ENCODE results near the gene STMND1. TPM values are rescaled to one million over a fixed set of nuclear protein-coding genes. Genes with fewer than 3 reads are reported as not detected.
"Not testable (repeated sequence)": the region's sequence is repeated elsewhere in the genome, so short reads cannot be mapped to it uniquely, and the experiment has no call there.

The STMND1 gene
- total RNA-seq, 1 donor: not detected

GRCh38 chr6:17062871-17063440, 38.9 kb upstream of the STMND1 start:
- H4K20me1 ChIP-seq (ENCODE audit: insufficient read depth, low read length): no peaks in the 10 kb centered on the region
- no peak for DNase-seq (ENCODE audit: insufficient read length, low spot score, missing footprints)
- H3K27me3 ChIP-seq (ENCODE audit: insufficient read depth, low read length): no peaks in the 10 kb centered on the region
- TF ChIP-seq CTCF (IDR thresholded peaks at IDR 0.05; ENCODE audit: extremely low read depth, low read depth, low read length): no peak
- H3K79me2 ChIP-seq (ENCODE audit: insufficient read depth, low read length): no peaks in the 10 kb centered on the region
- H2AFZ ChIP-seq (ENCODE audit: low read length): no peak overlapping the region
- no peak overlapping the region for H3K27ac ChIP-seq (ENCODE audit: low read depth, low read length)
- no peaks in the 10 kb centered on the region for H3K9me3 ChIP-seq (ENCODE audit: low read depth, low read length)
- H3K4me1 ChIP-seq (ENCODE audit: insufficient read depth, low read length): no peaks in the 10 kb centered on the region
- no peak overlapping the region for H3K4me3 ChIP-seq (ENCODE audit: insufficient read depth, low read length)
- no peak overlapping the region for H3K4me2 ChIP-seq (ENCODE audit: insufficient read depth, low read length)
- H3K36me3 ChIP-seq (ENCODE audit: insufficient read depth, low read length): no peaks in the 10 kb centered on the region

- H4K20me1 ChIP-seq (ENCODE audit: insufficient read depth, low read length): no peaks in the 10 kb centered on the region
- DNase-seq (ENCODE audit: insufficient read length, low spot score, missing footprints): no peak
- no peaks in the 10 kb centered on the region for H3K27me3 ChIP-seq (ENCODE audit: insufficient read depth, low read length)
- TF ChIP-seq CTCF (IDR thresholded peaks at IDR 0.05; ENCODE audit: extremely low read depth, low read depth, low read length): no peak
- no peaks in the 10 kb centered on the region for H3K4me1 ChIP-seq (ENCODE audit: insufficient read depth, low read length)
- no peaks in the 10 kb centered on the region for H3K9me3 ChIP-seq (ENCODE audit: low read depth, low read length)
- no peak overlapping the region for H2AFZ ChIP-seq (ENCODE audit: low read length)
- H3K4me2 ChIP-seq (ENCODE audit: insufficient read depth, low read length): no peak overlapping the region
- H3K79me2 ChIP-seq (ENCODE audit: insufficient read depth, low read length): no peaks in the 10 kb centered on the region
- H3K27ac ChIP-seq (ENCODE audit: low read depth, low read length): no peak overlapping the region
- H3K4me3 ChIP-seq (ENCODE audit: insufficient read depth, low read length): no peak overlapping the region
- no peaks in the 10 kb centered on the region for H3K36me3 ChIP-seq (ENCODE audit: insufficient read depth, low read length)
These were observed 36.9 kb upstream of the STMND1 start for GRCh38 chr6:17064975-17065374.

GRCh38 chr6:17066610-17067009, 35.2 kb upstream of the STMND1 start:
- no peaks in the 10 kb centered on the region for H3K27me3 ChIP-seq (ENCODE audit: insufficient read depth, low read length)
- no peak overlapping the region for H2AFZ ChIP-seq (ENCODE audit: low read length)
- no peak overlapping the region for H3K4me2 ChIP-seq (ENCODE audit: insufficient read depth, low read length)
- H3K9me3 ChIP-seq (ENCODE audit: low read depth, low read length): no peaks in the 10 kb centered on the region
- no peaks in the 10 kb centered on the region for H3K79me2 ChIP-seq (ENCODE audit: insufficient read depth, low read length)
- no peak for TF ChIP-seq CTCF (IDR thresholded peaks at IDR 0.05; ENCODE audit: extremely low read depth, low read depth, low read length)
- no peaks in the 10 kb centered on the region for H3K36me3 ChIP-seq (ENCODE audit: insufficient read depth, low read length)
- DNase-seq (ENCODE audit: insufficient read length, low spot score, missing footprints): no peak
- no peaks in the 10 kb centered on the region for H4K20me1 ChIP-seq (ENCODE audit: insufficient read depth, low read length)
- no peaks in the 10 kb centered on the region for H3K4me1 ChIP-seq (ENCODE audit: insufficient read depth, low read length)
- H3K4me3 ChIP-seq (ENCODE audit: insufficient read depth, low read length): no peak overlapping the region
- H3K27ac ChIP-seq (ENCODE audit: low read depth, low read length): no peak overlapping the region

DNA sequence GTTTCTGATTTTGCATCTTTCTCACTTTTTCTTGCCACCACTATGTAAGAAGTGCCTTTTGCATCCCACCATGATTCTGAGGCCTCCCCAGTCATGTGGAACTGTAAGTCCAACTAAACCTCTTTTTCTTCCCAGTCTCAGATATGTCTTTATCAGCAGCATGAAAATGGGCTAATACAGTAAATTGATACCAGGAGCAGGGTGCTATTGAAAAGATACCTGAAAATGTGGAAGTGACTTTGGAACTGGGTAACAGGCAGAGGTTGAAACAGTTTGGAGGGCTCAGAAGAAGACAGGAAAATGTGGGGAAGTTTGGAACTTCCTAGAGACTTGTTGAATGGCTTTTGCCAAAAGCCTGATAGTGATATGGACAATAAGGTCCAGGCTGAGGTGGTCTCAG, 32.9 kb upstream of the STMND1 start:
- H3K79me2 ChIP-seq (ENCODE audit: insufficient read depth, low read length); DNase-seq (ENCODE audit: insufficient read length, low spot score, missing footprints); H3K4me2 ChIP-seq (ENCODE audit: insufficient read depth, low read length); H3K36me3 ChIP-seq (ENCODE audit: insufficient read depth, low read length); H3K4me3 ChIP-seq (ENCODE audit: insufficient read depth, low read length); H3K9me3 ChIP-seq (ENCODE audit: low read depth, low read length); H3K27me3 ChIP-seq (ENCODE audit: insufficient read depth, low read length); H3K27ac ChIP-seq (ENCODE audit: low read depth, low read length); H2AFZ ChIP-seq (ENCODE audit: low read length); H4K20me1 ChIP-seq (ENCODE audit: insufficient read depth, low read length); H3K4me1 ChIP-seq (ENCODE audit: insufficient read depth, low read length): not testable (repeated sequence)

GRCh38 chr6:17070400-17070799, 31.4 kb upstream of the STMND1 start:
- H2AFZ ChIP-seq (ENCODE audit: low read length); H3K79me2 ChIP-seq (ENCODE audit: insufficient read depth, low read length); DNase-seq (ENCODE audit: insufficient read length, low spot score, missing footprints); H4K20me1 ChIP-seq (ENCODE audit: insufficient read depth, low read length); H3K9me3 ChIP-seq (ENCODE audit: low read depth, low read length); H3K27ac ChIP-seq (ENCODE audit: low read depth, low read length); H3K4me2 ChIP-seq (ENCODE audit: insufficient read depth, low read length); H3K4me3 ChIP-seq (ENCODE audit: insufficient read depth, low read length); H3K4me1 ChIP-seq (ENCODE audit: insufficient read depth, low read length); H3K27me3 ChIP-seq (ENCODE audit: insufficient read depth, low read length); H3K36me3 ChIP-seq (ENCODE audit: insufficient read depth, low read length): not testable (repeated sequence)

- not testable (repeated sequence) for H3K4me2 ChIP-seq (ENCODE audit: insufficient read depth, low read length); DNase-seq (ENCODE audit: insufficient read length, low spot score, missing footprints); H3K4me1 ChIP-seq (ENCODE audit: insufficient read depth, low read length); H3K4me3 ChIP-seq (ENCODE audit: insufficient read depth, low read length); H3K27me3 ChIP-seq (ENCODE audit: insufficient read depth, low read length); H3K79me2 ChIP-seq (ENCODE audit: insufficient read depth, low read length); H3K9me3 ChIP-seq (ENCODE audit: low read depth, low read length); H3K36me3 ChIP-seq (ENCODE audit: insufficient read depth, low read length); H4K20me1 ChIP-seq (ENCODE audit: insufficient read depth, low read length); H3K27ac ChIP-seq (ENCODE audit: low read depth, low read length); H2AFZ ChIP-seq (ENCODE audit: low read length)
These were observed 28.3 kb upstream of the STMND1 start for GRCh38 chr6:17073596-17073995.
